ENCODE data around the gene CYS1. TPM values are rescaled to one million over a fixed set of nuclear protein-coding genes. Genes with fewer than 3 reads are reported as not detected.
"Not testable (repeated sequence)": the region's sequence is repeated elsewhere in the genome, so short reads cannot be mapped to it uniquely, and the experiment has no call there.

Gene CYS1
- total and polyA plus RNA-seq, 5 donors: 4.9 to 13.3 (median 6.7) TPM

DNA sequence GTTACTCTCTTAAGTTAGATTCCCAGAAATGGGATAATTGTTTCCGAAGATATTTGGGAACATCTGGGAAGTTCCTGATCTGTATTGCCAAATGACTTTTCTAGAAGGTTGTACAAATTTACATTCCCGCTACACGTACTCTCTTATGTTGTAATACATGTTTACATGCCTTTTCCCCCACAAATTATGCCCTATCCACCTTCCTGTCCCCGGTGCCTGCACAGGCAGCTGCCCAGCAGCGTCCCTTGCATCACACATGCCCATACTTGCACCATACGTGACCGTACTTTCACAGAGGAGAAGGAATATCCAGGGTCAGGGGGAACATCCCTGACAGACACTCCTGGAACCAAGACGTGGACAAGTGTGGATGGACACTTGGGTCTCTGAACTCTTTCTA, 61.0 kb downstream of the CYS1 start:
- no peak overlapping the region for H3K4me3 ChIP-seq (ENCODE audit: low read length)
- no peak overlapping the region for H3K27ac ChIP-seq (ENCODE audit: low read length)
- DNase-seq (peak in 2 of 3 donors; percentile 7 to 14), ATAC-seq (no peak)
- 80% methylated on average over 8 of the region's 8 CpGs for WGBS
- H3K9me3 ChIP-seq (ENCODE audit: control insufficient read depth, low read length): no peaks in the 10 kb centered on the region
- intact Hi-C loops (cut with DNase I): no loop called here
- no peaks in the 10 kb centered on the region for H3K4me1 ChIP-seq (ENCODE audit: control insufficient read depth, insufficient read depth, low read length)
- no peaks in the 10 kb centered on the region for H3K27me3 ChIP-seq (ENCODE audit: control insufficient read depth, insufficient read depth)

DNA sequence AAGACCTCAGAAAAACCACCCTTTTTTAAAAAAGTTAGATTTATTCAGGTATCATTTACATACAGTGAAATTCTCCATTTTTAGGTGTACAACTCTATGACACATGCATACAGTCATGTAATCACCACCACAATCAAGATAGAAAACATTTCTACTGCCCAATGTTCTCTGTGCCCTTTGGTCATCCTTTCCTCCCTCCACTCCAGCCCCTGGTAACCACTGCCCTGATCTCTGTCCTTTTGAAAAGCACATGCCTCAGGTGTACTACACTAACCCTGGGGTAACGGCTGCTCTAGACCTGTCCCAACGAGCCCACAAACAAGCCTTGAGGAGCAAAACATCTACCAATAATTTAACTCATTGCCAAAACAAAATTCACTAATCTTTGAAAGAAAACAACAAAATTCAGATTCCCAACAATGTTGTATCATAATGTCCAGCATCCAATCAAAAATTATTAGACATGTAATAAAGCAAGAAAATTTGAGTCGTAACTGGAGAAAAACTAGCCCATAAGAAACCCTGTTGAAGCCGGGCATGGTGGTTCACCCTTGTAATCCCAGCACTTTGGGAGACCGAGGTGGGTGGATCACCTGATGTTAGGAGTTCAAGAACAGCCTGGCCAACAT, 62.8 kb downstream of the CYS1 start:
- Histone ChIP-seq H3K4me3 (ENCODE audit: low read length) (no peak overlapping the region), H3K9me3 (ENCODE audit: control insufficient read depth, low read length) (no peaks in the 10 kb centered on the region), H3K27me3 (ENCODE audit: control insufficient read depth, insufficient read depth) (no peaks in the 10 kb centered on the region), H3K27ac (ENCODE audit: low read length) (no peak overlapping the region), H3K4me1 (ENCODE audit: control insufficient read depth, insufficient read depth, low read length) (no peaks in the 10 kb centered on the region)
- 93% methylated on average over 5 of the region's 5 CpGs for WGBS
- no peak for DNase-seq
- intact Hi-C loops (cut with DNase I): no loop called here
- no peak for ATAC-seq

DNA sequence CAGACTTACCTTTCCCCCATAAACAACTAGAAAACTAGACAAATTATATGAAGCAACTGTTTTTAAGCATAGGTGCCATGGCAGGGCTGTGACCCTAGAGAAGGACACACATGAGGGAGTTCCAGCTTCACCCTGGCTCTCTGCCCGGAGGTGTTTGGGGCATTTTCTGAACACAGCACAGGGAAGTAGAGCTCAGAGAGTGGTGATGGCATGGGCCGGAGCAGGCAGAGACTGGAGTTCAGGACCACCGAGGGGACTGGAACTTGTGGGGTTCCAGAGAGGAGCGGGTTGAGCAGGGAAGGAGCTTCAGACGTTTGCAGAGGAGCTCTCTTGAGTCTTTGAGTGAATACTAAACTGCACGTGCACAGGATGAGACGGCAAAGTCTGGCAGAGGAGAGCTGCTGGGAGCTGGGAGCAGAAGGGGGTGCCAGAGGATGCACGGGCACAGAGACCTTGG, 63.4 kb downstream of the CYS1 start:
- DNase-seq: no peak
- 88% methylated on average over 8 of the region's 8 CpGs for WGBS
- Histone ChIP-seq H3K9me3 (ENCODE audit: control insufficient read depth, low read length) (no peaks in the 10 kb centered on the region), H3K4me1 (ENCODE audit: control insufficient read depth, insufficient read depth, low read length) (no peaks in the 10 kb centered on the region), H3K27ac (ENCODE audit: low read length) (no peak overlapping the region), H3K27me3 (ENCODE audit: control insufficient read depth, insufficient read depth) (no peaks in the 10 kb centered on the region), H3K4me3 (ENCODE audit: low read length) (no peak overlapping the region)
- intact Hi-C loops (cut with DNase I): no loop called here
- ATAC-seq: no peak

DNA sequence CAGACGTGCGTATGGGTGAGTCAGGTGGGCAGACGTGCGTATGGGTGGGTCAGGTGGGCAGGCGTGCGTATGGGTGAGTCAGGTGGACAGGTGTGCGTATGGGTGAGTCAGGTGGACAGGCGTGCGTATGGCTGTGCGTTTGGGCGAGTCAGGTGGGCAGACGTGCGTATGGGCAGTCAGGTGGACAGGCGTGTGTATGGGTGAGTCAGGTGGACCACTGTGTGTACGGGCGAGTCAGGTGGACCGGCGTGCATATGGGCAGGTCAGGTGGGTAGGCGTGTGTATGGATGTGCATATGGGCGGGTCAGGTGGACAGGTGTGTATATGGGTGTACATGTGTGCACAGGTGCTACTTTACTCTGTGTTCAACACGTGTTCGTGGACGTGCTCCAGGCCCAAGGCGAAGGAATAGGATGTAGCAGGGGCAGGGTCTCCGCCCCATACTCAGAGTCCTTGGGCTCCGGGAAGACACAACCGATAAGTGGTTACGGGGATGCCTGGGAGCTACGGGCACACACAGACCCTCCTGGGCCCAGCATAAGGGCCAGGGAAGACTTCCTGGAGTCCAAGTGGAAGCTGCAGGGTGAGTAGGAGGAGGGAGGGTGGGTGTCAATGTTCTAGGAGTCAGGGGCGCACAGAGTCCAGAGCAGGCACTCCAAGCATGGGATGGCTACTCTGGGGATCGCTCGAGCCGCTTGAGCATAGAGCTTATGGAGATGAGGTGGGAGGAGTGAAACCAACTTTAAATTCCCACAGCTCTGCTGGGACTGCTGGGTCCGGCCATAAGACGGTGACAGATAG, 64.0 kb downstream of the CYS1 start:
- intact Hi-C loops (cut with DNase I): no loop called here
- Histone ChIP-seq H3K27ac (ENCODE audit: low read length) (no peak overlapping the region), H3K4me3 (ENCODE audit: low read length) (no peak overlapping the region), H3K27me3 (ENCODE audit: control insufficient read depth, insufficient read depth) (no peaks in the 10 kb centered on the region), H3K4me1 (ENCODE audit: control insufficient read depth, insufficient read depth, low read length) (no peaks in the 10 kb centered on the region), H3K9me3 (ENCODE audit: control insufficient read depth, low read length) (no peaks in the 10 kb centered on the region)
- 92% methylated on average over 35 of the region's 35 CpGs for WGBS
- ATAC-seq (peak in 1 of 2 donors; percentile 10), DNase-seq (peak in 2 of 3 donors; percentile 11 to 47)

DNA sequence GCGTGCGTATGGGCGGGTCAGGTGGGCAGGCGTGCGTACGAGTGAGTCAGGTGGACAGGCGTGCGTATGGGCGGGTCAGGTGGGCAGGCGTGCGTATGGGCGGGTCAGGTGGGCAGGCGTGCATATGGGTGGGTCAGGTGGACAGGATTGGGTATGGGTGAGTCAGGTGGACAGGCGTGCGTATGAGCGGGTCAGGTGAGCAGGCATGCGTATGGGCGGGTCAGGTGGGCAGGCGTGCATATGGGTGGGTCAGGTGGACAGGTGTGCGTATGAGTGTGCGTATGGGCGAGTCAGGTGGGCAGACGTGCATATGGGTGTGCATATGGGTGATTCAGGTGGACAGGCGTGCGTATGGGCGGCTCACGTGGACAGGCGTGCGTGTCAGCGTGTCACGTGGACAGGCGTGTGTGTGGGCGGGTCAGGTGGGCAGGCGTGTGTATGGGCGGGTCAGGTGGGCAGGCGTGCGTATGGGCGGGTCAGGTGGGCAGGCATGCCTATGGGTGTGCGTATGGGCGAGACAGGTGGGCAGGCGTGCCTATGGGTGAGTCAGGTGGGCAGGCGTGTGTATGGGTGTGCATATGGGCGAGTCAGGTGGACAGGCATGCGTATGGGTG, 64.7 kb downstream of the CYS1 start:
- peak in 1 of 3 donors; percentile 32 for DNase-seq
- H3K4me1 ChIP-seq (ENCODE audit: control insufficient read depth, insufficient read depth, low read length); H3K27ac ChIP-seq (ENCODE audit: low read length); ATAC-seq; H3K4me3 ChIP-seq (ENCODE audit: low read length); H3K9me3 ChIP-seq (ENCODE audit: control insufficient read depth, low read length); H3K27me3 ChIP-seq (ENCODE audit: control insufficient read depth, insufficient read depth); intact Hi-C loops (cut with DNase I): not testable (repeated sequence)
- 96% methylated on average over 42 of the region's 44 CpGs for WGBS

DNA sequence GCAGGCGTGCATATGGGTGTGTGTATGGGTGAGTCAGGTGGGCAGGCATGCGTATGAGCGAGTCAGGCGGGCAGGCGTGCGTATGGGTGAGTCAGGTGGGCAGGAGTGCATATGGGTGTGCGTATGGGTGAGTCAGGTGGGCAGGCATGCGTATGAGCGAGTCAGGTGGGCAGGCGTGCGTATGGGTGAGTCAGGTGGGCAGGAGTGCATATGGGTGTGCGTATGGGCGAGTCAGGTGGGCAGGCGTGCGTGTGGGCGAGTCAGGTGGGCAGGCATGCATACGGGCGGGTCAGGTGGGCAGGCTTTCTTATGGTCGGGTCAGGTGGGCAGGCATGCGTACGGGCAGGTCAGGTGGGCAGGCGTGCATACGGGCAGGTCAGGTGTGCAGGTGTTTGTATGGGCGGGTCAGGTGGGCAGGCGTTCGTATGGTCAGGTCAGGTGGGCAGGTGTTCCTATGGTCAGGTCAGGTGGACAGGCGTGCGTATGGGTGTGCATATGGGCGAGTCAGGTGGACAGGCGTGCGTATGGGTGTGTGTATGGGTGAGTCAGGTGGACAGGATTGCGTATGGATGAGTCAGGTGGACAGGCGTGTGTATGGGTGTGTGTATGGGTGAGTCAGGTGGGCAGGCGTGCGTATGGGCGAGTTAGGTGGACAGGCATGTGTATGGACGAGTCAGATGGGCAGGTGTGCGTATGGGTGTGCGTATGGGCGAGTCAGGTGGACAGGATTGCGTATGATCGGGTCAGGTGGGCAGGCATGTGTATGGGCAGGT, 65.6 kb downstream of the CYS1 start:
- no peak for DNase-seq
- intact Hi-C loops (cut with DNase I): no loop called here
- no peak for ATAC-seq
- no peak overlapping the region for H3K4me3 ChIP-seq (ENCODE audit: low read length)
- H3K9me3 ChIP-seq (ENCODE audit: control insufficient read depth, low read length): no peaks in the 10 kb centered on the region
- no peak overlapping the region for H3K27ac ChIP-seq (ENCODE audit: low read length)
- no peaks in the 10 kb centered on the region for H3K27me3 ChIP-seq (ENCODE audit: control insufficient read depth, insufficient read depth)
- 93% methylated on average over 42 of the region's 42 CpGs for WGBS
- H3K4me1 ChIP-seq (ENCODE audit: control insufficient read depth, insufficient read depth, low read length): peaks cover 5% of the 10 kb centered on the region

DNA sequence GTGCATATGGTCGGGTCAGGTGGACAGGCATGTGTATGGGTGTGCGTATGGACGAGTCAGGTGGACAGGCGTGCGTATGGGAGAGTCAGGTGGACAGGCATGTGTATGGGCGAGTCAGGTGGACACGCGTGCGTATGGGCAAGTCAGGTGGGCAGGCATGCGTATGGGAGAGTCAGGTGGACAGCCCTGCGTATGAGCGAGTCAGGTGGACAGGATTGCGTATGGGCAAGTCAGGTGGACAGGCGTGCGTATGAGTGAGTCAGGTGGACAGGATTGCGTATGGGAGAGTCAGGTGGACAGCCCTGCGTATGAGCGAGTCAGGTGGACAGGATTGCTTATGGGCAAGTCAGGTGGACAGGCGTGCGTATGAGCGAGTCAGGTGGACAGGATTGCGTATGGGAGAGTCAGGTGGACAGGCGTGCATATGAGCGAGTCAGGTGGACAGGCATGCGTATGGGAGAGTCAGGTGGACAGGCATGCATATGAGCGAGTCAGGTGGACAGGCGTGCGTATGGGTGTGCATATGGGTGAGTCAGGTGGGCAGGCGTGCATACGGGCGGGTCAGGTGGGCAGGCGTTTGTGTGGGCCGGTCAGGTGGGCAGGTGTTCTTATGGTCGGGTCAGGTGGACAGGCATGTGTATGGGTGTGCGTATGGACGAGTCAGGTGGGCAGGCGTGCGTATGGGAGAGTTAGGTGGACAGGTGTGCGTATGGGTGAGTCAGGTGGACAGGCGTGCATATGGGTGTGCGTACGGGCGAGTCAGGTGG, 66.4 kb downstream of the CYS1 start:
- WGBS: 95% methylated on average over 43 of the region's 43 CpGs
- H3K27ac ChIP-seq (ENCODE audit: low read length); ATAC-seq; intact Hi-C loops (cut with DNase I); H3K4me3 ChIP-seq (ENCODE audit: low read length); DNase-seq; H3K9me3 ChIP-seq (ENCODE audit: control insufficient read depth, low read length); H3K27me3 ChIP-seq (ENCODE audit: control insufficient read depth, insufficient read depth); H3K4me1 ChIP-seq (ENCODE audit: control insufficient read depth, insufficient read depth, low read length): not testable (repeated sequence)

DNA sequence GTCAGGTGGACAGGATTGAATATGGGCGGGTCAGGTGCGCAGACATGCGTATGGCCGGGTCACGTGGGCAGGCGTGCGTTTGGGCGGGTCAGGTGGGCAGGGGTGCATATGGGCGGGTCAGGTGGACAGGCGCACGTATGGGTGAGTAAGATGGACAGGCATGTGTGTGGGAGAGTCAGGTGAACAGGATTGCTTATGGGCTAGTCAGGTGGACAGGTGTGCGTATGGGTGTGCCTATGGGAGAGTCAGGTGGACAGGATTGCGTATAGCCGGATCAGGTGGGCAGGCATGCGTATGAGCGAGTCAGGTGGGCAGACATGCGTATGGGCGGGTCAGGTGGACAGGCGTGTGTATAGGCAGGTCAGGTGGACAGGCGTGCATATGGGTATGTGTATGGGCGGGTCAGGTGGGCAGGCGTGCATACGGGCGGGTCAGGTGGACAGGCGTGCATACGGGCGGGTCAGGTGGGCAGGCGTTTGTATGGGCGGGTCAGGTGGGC, 67.2 kb downstream of the CYS1 start:
- intact Hi-C loops (cut with DNase I): no loop called here
- H3K4me1 ChIP-seq (ENCODE audit: control insufficient read depth, insufficient read depth, low read length): peaks cover 5% of the 10 kb centered on the region
- H3K4me3 ChIP-seq (ENCODE audit: low read length): no peak overlapping the region
- WGBS: 89% methylated on average over 29 of the region's 29 CpGs
- H3K9me3 ChIP-seq (ENCODE audit: control insufficient read depth, low read length): no peaks in the 10 kb centered on the region
- no peaks in the 10 kb centered on the region for H3K27me3 ChIP-seq (ENCODE audit: control insufficient read depth, insufficient read depth)
- DNase-seq (no peak), ATAC-seq (no peak)
- no peak overlapping the region for H3K27ac ChIP-seq (ENCODE audit: low read length)

DNA sequence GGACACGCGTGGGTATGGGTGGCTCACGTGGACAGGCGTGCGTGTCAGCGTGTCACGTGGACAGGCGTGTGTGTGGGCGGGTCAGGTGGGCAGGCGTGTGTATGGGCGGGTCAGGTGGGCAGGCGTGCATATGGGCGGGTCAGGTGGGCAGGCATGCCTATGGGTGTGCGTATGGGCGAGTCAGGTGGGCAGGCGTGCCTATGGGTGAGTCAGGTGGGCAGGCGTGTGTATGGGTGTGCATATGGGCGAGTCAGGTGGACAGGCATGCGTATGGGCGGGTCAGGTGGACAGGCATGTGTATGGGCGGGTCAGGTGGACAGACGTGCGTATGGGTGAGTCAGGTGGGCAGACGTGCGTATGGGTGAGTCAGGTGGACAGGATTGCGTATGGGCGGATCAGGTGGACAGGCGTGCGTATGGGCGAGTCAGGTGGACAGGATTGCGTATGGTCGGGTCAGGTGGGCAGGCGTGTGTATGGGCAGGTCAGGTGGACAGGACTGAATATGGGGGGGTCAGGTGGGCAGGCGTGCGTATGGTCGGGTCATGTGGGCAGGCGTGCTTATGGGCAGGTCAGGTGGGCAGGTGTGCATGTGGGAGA, 67.7 kb downstream of the CYS1 start:
- DNase-seq; ATAC-seq; H3K27me3 ChIP-seq (ENCODE audit: control insufficient read depth, insufficient read depth); H3K27ac ChIP-seq (ENCODE audit: low read length); H3K9me3 ChIP-seq (ENCODE audit: control insufficient read depth, low read length); intact Hi-C loops (cut with DNase I); H3K4me1 ChIP-seq (ENCODE audit: control insufficient read depth, insufficient read depth, low read length); H3K4me3 ChIP-seq (ENCODE audit: low read length): not testable (repeated sequence)
- WGBS: 95% methylated on average over 37 of the region's 37 CpGs

All from right cardiac atrium (tissue), 5 donors.